K562 (cell line): ENCODE data around the gene GPX6. TPM values are rescaled to one million over a fixed set of nuclear protein-coding genes. Genes with fewer than 3 reads are reported as not detected.

Experiments
- ATF1 ChIP-seq, 2 experiments: fragments of 450-650 bp in 1 of 2; IDR thresholded peaks; 2 replicates each; pipeline ENCODE4 v1.6.1; 2016; ENCODE audit warnings: missing compliant biosample characterization in 1 of 2, missing genetic modification characterization in 1 of 2
- CTCF ChIP-seq, 3 experiments: IDR thresholded peaks in 2 of 3; conservative IDR thresholded peaks in 1 of 3; 2 replicates each; pipeline ENCODE4 v1.5.1; 2011 to 2012; ENCODE audit warnings: low read length in 3 of 3, mild to moderate bottlenecking in 3 of 3, control low read depth in 2 of 3, improper control_type of control experiment in 1 of 3, inconsistent platforms in 1 of 3, low read depth in 1 of 3, mixed read lengths in 1 of 3, moderate library complexity in 1 of 3; ENCODE audit not compliant: insufficient read depth in 2 of 3
- FOXP1 ChIP-seq: sonication (generic); formaldehyde crosslinking; IDR thresholded peaks from 2 replicates; pipeline ENCODE4 v1.8.0; 2022; ENCODE audit warnings: mild to moderate bottlenecking, missing genetic modification reagents
- HNRNPK ChIP-seq: fragments of 200-400 bp; formaldehyde crosslinking; IDR thresholded peaks from one replicate; pipeline ENCODE4 v1.6.1; 2018; ENCODE audit warnings: mild to moderate bottlenecking, low read depth, low read length; ENCODE audit not compliant: poor library complexity, severe bottlenecking
- KLF16 ChIP-seq: IDR thresholded peaks from 2 replicates; pipeline ENCODE4 v1.6.1; 2016; ENCODE audit warnings: antibody characterized with exemption
- LARP7 ChIP-seq: fragments of 450-650 bp; IDR thresholded peaks from 2 replicates; pipeline ENCODE4 v1.6.1; 2016
- MLX ChIP-seq, 2 experiments: fragments of 450-650 bp in 1 of 2; sonication (generic) in 1 of 2; formaldehyde crosslinking; conservative IDR thresholded peaks; 2 replicates each; pipeline versions ENCODE4 v1.4.0 to v1.8.1; 2020 to 2022; ENCODE audit warnings: mild to moderate bottlenecking in 1 of 2, missing genetic modification reagents in 1 of 2
- NFIC ChIP-seq: fragments of 450-650 bp; IDR thresholded peaks from 2 replicates; pipeline ENCODE4 v1.6.1; 2017; ENCODE audit warnings: mild to moderate bottlenecking, inconsistent platforms
- ZNF175 ChIP-seq: fragments of 200-800 bp; sonication (Bioruptor generic); IDR thresholded peaks from 2 replicates; pipeline ENCODE4 v1.6.1; 2016; ENCODE audit warnings: low read depth, mild to moderate bottlenecking, missing genetic modification characterization, missing compliant biosample characterization
- ZNF318 ChIP-seq, 2 experiments: fragments of 450-650 bp; IDR thresholded peaks; 2 replicates each; pipeline ENCODE4 v1.6.1; 2016; ENCODE audit warnings: mild to moderate bottlenecking in 2 of 2, borderline replicate concordance in 1 of 2, low read depth in 1 of 2, moderate library complexity in 1 of 2
- ZNF551 ChIP-seq: fragments of 250-450 bp; sonication (Bioruptor Pico); IDR thresholded peaks from 2 replicates; pipeline ENCODE4 v1.5.0; 2021; ENCODE audit warnings: mild to moderate bottlenecking, moderate library complexity
- ZNF740 ChIP-seq, 3 experiments: fragments of 200-800 bp in 1 of 3; sonication (Bioruptor generic) in 1 of 3; sonication (generic) in 1 of 3; formaldehyde crosslinking in 1 of 3; IDR thresholded peaks; 2 replicates each; pipeline versions ENCODE4 v1.6.1 to v1.8.0; 2016 to 2022; ENCODE audit warnings: mild to moderate bottlenecking in 2 of 3, missing compliant biosample characterization in 2 of 3, missing genetic modification characterization in 2 of 3, missing genetic modification reagents in 1 of 3
- ZNF764 ChIP-seq: fragments of 250-450 bp; sonication (Bioruptor Pico); IDR thresholded peaks from 2 replicates; pipeline ENCODE4 v1.4.0; 2020; ENCODE audit warnings: low read depth, mild to moderate bottlenecking, moderate library complexity
- polyA plus RNA-seq, 8 experiments: library from polyadenylated mRNA; depleted of rRNA in 4 of 8; stranded (reverse) in 5 of 8; unstranded in 3 of 8; fragments of >200 nt; fragmentation: Nextera tagmentation in 2 of 8; fragmentation: Illumina TruSeq in 1 of 8; extraction: Ambion mirVana in 2 of 8; extraction: Trizol in 1 of 8; gene quantifications; 2 replicates each; pipeline versions ENCODE4 v1.2.1 to v1.2.3, GENCODE V29; 2011 to 2014; ENCODE audit warnings: inconsistent platforms in 1 of 8, missing spikeins in 1 of 8
- total RNA-seq, 7 experiments: library from RNA; depleted of rRNA in 6 of 7; stranded (reverse); fragments of >200 nt in 6 of 7; fragmentation: Illumina TruSeq in 2 of 7; extraction: Trizol in 2 of 7; gene quantifications; 2 replicates each; pipeline versions ENCODE4 v1.2.1 to v1.2.3, GENCODE V29; 2011 to 2021; ENCODE audit warnings: low replicate concordance in 1 of 7

The GPX6 gene
- total and polyA plus RNA-seq, 9 of the 15 experiments (the other 6 are each of a cell fraction or from before 2014, with no cell fraction given), result not detected

GRCh38 chr6:28553986-28554881 is 38.6 kb upstream of the GPX6 start (continued):
- TF ChIP-seq ZNF318 (IDR thresholded peaks at IDR 0.05; ENCODE audit: borderline replicate concordance in 1 of 2, low read depth in 1 of 2) (no peak), CTCF (IDR thresholded peaks at IDR 0.05 in 2 of 3, conservative IDR thresholded peaks at IDR 0.05 in 1 of 3; ENCODE audit: insufficient read depth in 2 of 3, low read depth in 1 of 3, low read length in 3 of 3) (no peak), FOXP1 (0 out of 2 replicates have a peak, but pooled peaks have one; percentile 22), MLX (CRISPR knock-in tag; conservative IDR thresholded peaks at IDR 0.05) (no peak), NFIC (0 out of 2 replicates have a peak, but pooled peaks have one; percentile 17), LARP7 (no peak), ZNF175 (peak; percentile 91), ZNF764 (CRISPR knock-in tag) (no peak), KLF16 (peak; percentile 98), HNRNPK (no peak), ZNF740 (CRISPR knock-in tag; IDR thresholded peaks at IDR 0.05) (no peak), ZNF740 (tag; IDR thresholded peaks at IDR 0.05) (peak in 1 of 2 experiments; percentile 89; a peak in 2 of 4 replicates), ATF1 (CRISPR knock-in tag; IDR thresholded peaks at IDR 0.05) (no peak), ATF1 (tag; IDR thresholded peaks at IDR 0.05) (peak; percentile 63), ZNF551 (CRISPR knock-in tag) (no peak)
